Immature natural killer cell (primary cell): ENCODE results near the gene SC5D. TPM values are rescaled to one million over a fixed set of nuclear protein-coding genes. Genes with fewer than 3 reads are reported as not detected.

Experiments
- DNase-seq, 3 donors: peaks; one replicate each; pipeline ENCODE4 v3.0.0; 2022; ENCODE audit warnings: mixed read lengths in 1 of 3
- H3K27ac Mint-ChIP-seq, 6 donors: one replicate each; pipeline ENCODE4 v1.8.0; 2020; ENCODE audit warnings: mixed read lengths in 6 of 6, mild to moderate bottlenecking in 5 of 6, inconsistent platforms in 4 of 6, moderate library complexity in 3 of 6
- H3K27me3 Mint-ChIP-seq, 3 donors: one replicate each; pipeline ENCODE4 v1.8.0; 2020 to 2021; ENCODE audit warnings: low read depth in 3 of 3, mild to moderate bottlenecking in 3 of 3, mixed read lengths in 3 of 3, moderate library complexity in 3 of 3, inconsistent platforms in 1 of 3
- H3K36me3 Mint-ChIP-seq, 3 donors: one replicate each; pipeline ENCODE4 v1.8.0; 2020; ENCODE audit warnings: mixed read lengths in 3 of 3, inconsistent platforms in 2 of 3, mild to moderate bottlenecking in 2 of 3
- H3K4me1 Mint-ChIP-seq, 2 donors: one replicate each; pipeline ENCODE4 v1.8.0; 2020; ENCODE audit warnings: inconsistent platforms in 2 of 2, mild to moderate bottlenecking in 2 of 2, mixed read lengths in 2 of 2, moderate library complexity in 1 of 2
- H3K4me3 Mint-ChIP-seq, 5 donors: one replicate each; pipeline ENCODE4 v1.8.0; 2020; ENCODE audit warnings: mild to moderate bottlenecking in 5 of 5, mixed read lengths in 5 of 5, inconsistent platforms in 3 of 5, moderate library complexity in 3 of 5
- H3K9me3 Mint-ChIP-seq, 6 donors: one replicate each; pipeline ENCODE4 v1.8.0; 2020; ENCODE audit warnings: mild to moderate bottlenecking in 6 of 6, mixed read lengths in 6 of 6, inconsistent platforms in 4 of 6, moderate library complexity in 3 of 6
- polyA plus RNA-seq, 3 donors: library from polyadenylated mRNA; unstranded; fragments of 300-500 nt; fragmentation: Illumina TruSeq; gene quantifications; one replicate each; pipeline ENCODE4 v1.2.3, GENCODE V29; 2021

The SC5D gene
- polyA plus RNA-seq, 3 donors from 2014 or later, result 3.1 to 7.2 (median 6.8) TPM

DNA sequence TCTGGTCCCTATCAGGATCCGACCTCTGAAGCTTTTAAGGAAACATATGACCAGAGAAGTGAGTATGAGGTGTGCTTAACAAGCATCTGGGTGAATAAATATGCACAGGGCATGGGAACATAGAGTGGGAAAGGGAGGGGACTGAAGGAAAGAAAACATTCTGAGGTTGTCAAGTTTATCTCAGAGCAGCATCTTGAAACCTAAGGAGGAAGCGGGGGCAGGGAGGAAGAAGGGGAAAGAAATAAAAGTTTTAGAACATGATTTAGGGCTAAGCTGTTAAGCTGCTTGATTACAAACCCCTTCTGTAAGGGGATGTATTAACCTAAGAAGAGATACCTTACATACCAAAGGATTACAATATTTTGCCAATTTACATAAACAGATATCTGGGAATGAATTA is 24.0 kb upstream of the SC5D start:
- Mint-ChIP-seq H3K27me3 (peaks cover 2 to 17% (median 8%) of the 10 kb centered on the region in 3 donors), H3K27ac (no peak overlapping the region), H3K4me1 (no peaks in the 10 kb centered on the region), H3K36me3 (no peaks in the 10 kb centered on the region), H3K9me3 (peaks cover 0 to 1% (median 0%) of the 10 kb centered on the region in 6 donors), H3K4me3 (no peak overlapping the region)
- no peak for DNase-seq

DNA sequence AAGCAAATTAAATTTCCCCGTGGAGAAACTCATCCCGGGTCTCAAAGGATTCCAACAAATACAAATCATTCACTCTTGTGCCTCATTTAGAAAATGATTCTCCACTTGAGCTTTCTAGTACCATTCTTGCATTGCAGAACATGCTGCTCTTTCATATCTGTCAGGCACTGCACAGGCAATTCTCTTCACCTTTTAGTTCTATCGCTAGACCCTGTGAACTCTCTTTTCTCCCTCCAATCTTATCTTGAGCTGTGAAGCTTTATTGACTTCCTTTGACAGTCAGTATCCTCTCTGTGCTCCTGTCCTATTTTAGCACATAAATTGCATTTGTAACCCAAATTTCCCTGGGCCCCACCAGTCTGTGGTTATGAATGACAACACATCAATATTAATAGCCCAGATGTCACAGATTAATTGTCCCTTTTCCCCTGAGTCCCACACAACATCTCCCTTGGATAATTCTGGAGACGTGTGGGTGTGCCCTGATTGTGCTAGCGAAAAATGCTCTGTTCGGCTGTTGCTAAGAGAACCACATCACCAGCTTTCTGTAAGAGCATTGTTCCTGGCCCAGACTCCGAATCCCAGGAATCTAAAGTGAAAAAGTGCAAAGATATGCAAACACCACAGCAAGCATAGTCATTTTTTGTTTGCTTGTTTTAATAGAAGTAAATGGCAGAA is 22.4 kb upstream of the SC5D start:
- Mint-ChIP-seq H3K36me3 (no peaks in the 10 kb centered on the region), H3K4me3 (no peak overlapping the region), H3K27me3 (peaks cover 2 to 12% (median 8%) of the 10 kb centered on the region in 3 donors), H3K9me3 (no peaks in the 10 kb centered on the region), H3K27ac (no peak overlapping the region), H3K4me1 (no peaks in the 10 kb centered on the region)
- DNase-seq, result no peak

DNA sequence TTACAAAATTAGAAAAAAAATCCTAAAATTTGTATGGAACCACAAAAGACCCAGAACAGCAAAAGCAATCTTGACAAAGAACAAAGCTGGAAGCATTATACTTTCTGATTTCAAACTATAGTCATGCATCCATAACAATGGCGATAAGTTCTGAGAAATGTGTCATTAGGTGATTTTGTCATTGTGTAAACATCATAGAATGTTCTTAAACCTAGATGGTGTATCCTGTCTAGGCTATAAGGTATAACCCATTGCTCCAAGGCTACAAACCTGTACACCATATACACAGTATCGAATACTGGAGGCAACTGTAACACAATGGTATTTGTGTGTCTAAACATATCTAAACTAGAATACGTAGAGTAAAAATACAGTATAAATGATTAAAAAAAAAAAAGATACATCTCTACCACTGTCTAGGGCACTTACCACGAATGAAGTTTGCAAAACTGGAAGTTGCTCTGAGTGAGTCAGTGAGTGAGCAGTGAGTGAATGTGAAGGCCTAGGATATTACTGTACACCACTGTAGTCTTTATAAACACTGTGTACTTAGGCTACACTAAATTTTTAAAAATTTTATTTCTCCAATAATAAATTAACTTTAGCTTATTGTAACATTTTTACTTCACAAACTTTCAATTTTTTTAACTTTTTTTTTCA is 18.1 kb upstream of the SC5D start:
- Mint-ChIP-seq H3K36me3 (peaks cover 0 to 2% (median 0%) of the 10 kb centered on the region in 3 donors), H3K27ac (no peak overlapping the region), H3K4me1 (no peaks in the 10 kb centered on the region), H3K27me3 (peaks cover 2 to 5% (median 3%) of the 10 kb centered on the region in 3 donors), H3K4me3 (no peak overlapping the region), H3K9me3 (peaks cover 0 to 2% (median under 1%) of the 10 kb centered on the region in 6 donors)
- DNase-seq, result no peak

DNA sequence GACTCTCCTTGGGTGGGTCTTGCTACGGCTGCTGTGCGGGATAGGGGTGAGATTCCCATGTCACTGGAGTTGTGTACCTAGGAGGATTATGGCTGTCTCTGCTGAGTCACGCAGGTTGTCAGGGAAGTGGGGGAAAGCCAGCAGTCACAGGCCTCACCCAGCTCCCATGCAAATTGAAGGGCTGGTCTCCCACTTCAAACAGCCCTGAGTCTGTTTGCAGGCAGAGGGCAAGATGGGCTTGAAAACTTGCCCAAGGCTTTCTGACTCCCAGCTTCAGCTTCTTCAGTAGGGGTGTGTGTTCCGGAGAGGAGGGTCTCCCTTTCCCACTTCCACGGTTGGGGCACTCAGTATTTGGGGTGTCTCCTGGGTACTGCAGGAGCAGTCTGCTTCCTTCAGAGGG is 10.9 kb upstream of the SC5D start:
- Mint-ChIP-seq H3K36me3 (peaks cover 0 to 3% (median 0%) of the 10 kb centered on the region in 3 donors), H3K27me3 (peaks cover 5 to 22% (median 10%) of the 10 kb centered on the region in 3 donors), H3K9me3 (peaks cover 0 to 2% (median under 1%) of the 10 kb centered on the region in 6 donors), H3K4me3 (no peak overlapping the region), H3K27ac (no peak overlapping the region), H3K4me1 (no peaks in the 10 kb centered on the region)
- DNase-seq, result no peak

DNA sequence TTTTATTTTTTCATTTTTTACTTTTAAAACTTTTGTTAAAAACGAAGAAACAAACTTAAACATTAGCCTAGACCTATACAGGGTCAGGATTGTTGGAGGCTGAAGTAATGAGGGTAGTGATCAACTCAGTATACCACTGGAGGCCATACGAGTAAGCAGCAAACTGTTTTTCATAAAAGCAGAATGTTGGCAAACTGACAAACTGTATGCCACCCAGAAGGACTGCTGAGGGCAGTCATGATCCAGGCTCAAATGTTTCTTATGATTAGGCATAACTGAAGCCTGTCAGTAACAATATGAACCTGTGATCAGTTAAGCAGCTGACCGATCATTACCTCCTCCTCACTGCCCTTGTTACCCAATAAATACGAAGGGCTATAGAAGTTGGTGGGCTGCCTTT is 10.2 kb upstream of the SC5D start:
- Mint-ChIP-seq H3K27ac (no peak overlapping the region), H3K36me3 (peaks cover 0 to 3% (median 0%) of the 10 kb centered on the region in 3 donors), H3K9me3 (peaks cover 0 to 2% (median 0%) of the 10 kb centered on the region in 6 donors), H3K4me1 (no peaks in the 10 kb centered on the region), H3K27me3 (peaks cover 4 to 22% (median 11%) of the 10 kb centered on the region in 3 donors), H3K4me3 (no peak overlapping the region)
- DNase-seq, result no peak

DNA sequence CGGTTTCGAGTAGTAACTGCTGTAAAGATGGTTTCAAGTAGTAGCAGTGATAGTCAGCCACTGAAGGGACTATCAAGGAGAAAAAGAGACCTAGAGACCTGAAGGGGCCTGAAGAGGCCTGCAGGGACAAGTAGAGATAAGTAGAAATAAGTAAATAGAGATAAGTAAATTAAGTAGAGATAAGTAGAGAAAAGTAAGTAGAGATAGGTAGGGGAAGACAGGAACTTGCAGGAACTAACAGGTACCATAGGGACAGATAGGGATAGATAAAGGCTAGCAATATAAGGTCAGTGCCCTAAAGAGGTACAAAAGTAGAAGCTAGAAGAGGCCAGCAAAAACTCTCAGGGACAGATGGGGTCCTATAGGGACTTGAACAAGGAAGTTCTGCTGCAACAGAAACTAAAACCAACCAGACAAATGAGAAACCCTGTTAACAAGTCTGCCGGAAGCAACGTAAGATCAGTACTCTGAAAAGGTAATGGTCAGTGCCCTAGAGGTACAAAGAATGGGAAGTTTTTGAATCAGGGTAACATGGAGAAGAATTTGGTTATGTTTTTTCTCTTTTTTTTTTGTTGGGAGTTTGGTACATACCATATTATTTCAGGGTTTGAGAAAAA is 9.6 kb upstream of the SC5D start:
- Mint-ChIP-seq H3K36me3 (peaks cover 0 to 3% (median 0%) of the 10 kb centered on the region in 3 donors), H3K4me1 (no peaks in the 10 kb centered on the region), H3K4me3 (no peak overlapping the region), H3K27me3 (peaks cover 3 to 22% (median 11%) of the 10 kb centered on the region in 3 donors), H3K9me3 (peaks cover 0 to under 1% (median 0%) of the 10 kb centered on the region in 6 donors), H3K27ac (no peak overlapping the region)
- DNase-seq, result no peak

DNA sequence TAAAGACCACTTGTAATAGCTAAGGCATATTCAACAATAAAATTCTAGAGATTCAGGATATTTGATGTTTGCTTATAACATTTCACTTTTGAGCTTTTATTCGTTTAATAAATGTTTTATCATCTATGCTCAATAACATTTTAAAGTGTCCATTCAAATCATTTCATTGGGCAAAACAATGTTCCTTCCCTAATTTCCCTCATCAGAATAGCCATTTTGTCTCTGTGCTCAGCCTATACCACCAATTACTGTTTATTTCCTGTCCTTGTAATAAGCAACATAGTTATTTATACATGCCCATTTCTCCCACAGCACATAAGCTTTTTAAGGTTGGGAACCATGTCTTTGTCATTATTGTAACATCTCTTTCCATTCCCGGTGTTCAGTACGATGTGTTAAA is 1.3 kb upstream of the SC5D start:
- Mint-ChIP-seq H3K4me1 (peaks cover 26 to 33% of the 10 kb centered on the region in 2 donors), H3K27me3 (peaks cover 11 to 14% (median 14%) of the 10 kb centered on the region in 3 donors)

DNA sequence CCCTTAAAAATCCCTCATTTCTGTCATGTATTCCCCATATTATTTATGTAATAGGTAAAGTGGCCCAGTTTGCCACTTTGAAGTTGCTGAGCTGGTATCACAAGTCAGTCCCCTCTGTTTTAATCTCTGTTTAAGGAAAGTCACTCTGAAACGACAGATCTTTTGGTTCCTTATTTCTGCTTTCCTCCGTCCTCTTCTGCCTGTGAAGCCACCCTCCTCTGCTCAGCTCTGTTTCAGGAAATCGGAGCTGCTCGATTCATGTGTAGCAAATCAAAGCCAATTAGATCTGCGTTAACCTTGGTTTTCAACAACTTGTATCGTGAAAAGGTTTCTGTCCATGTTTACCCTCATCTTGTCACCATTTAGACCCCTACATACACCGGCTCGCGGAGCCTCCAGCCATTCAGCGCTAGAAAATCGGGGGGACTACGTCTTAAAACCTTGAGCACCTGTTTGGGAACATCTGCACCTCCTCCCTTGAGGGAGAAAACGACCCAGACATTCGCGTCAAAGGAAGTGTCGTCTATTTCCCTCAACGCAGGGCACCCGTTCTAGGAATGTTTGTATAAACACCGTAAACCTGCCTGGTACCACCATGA is 576 bp upstream of the SC5D start:
- no peak for DNase-seq
- no peaks in the 10 kb centered on the region for H3K36me3 Mint-ChIP-seq
- no peaks in the 10 kb centered on the region for H3K9me3 Mint-ChIP-seq
- peak overlapping the region; percentile 92 to 97 (median 97) for H3K4me3 Mint-ChIP-seq
- H3K27me3 Mint-ChIP-seq, result peaks cover 11 to 14% (median 12%) of the 10 kb centered on the region in 3 donors
- peak overlapping the region; percentile 90 to 98 (median 97) for H3K27ac Mint-ChIP-seq
- H3K4me1 Mint-ChIP-seq, result peaks cover 29 to 33% of the 10 kb centered on the region in 2 donors

More for the DNA sequence above, 1.3 kb upstream of the SC5D start:
- Mint-ChIP-seq H3K27ac (peak overlapping the region in 5 of 6 donors; percentile 30 to 98 (median 94)), H3K4me3 (peak overlapping the region in 4 of 5 donors; percentile 4 to 97 (median 55)), H3K36me3 (no peaks in the 10 kb centered on the region), H3K9me3 (no peaks in the 10 kb centered on the region)
- DNase-seq, result no peak

DNA sequence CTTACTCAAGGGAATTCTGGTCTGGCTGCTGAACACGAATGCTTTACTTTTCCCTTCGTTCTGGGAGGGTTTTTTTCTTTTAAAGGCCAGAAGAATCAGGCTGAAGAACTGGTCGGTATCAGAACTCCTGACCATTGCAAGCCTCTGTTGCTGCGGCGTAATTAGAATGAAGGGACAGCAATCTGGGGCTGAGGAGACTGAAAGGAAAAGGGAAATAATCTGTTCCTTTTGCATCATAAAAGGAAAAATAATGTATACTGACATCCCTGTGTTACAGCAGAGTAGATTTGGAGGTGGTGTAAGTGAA is 670 bp downstream of the SC5D start:
- H3K27me3 Mint-ChIP-seq, result peaks cover 10 to 14% (median 11%) of the 10 kb centered on the region in 3 donors
- no peaks in the 10 kb centered on the region for H3K9me3 Mint-ChIP-seq
- peak overlapping the region; percentile 90 to 98 (median 97) for H3K27ac Mint-ChIP-seq
- H3K4me1 Mint-ChIP-seq, result peaks cover 32 to 33% of the 10 kb centered on the region in 2 donors
- no peak for DNase-seq
- no peaks in the 10 kb centered on the region for H3K36me3 Mint-ChIP-seq
- H3K4me3 Mint-ChIP-seq, result peak overlapping the region; percentile 92 to 97 (median 97)

DNA sequence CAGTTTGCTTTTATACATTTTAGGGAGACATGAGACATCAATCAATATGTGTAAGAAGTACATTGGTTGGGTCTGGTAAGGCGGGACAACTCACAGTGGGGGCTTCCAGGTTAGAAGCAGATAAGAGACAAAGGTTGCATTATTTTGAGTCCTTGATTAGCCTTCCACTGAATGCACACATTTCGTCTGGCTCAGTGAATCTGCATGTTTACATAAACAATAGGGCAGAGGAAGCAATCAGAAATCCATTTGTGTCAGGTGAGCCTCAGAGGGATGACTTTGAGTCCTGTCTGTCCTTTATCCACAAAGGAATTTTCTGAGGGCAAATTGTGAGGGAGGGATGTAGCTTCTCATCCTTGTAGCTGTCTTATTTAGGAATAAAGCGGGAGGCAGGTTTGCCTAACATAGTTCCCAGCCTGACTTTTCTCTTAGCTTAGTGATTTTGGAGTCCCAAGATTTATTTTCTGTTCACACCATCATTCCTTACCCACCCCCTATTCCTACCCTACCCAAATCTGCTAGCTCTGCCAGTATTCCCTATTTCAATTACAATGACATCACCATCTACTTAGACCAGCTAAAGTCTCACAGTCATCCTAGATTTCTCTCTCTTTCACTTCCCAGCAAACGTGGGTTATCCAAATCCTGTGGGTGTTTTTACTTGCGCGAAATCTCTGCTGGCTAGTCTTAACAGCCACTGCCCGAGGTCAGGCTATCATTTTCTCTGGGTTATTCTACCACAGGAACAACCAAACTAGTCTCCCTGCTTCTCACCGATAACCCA is 2.9 kb downstream of the SC5D start:
- Mint-ChIP-seq H3K4me1 (peaks cover 33 to 36% of the 10 kb centered on the region in 2 donors), H3K27ac (peak overlapping the region in 2 of 6 donors; percentile 9 to 23), H3K36me3 (no peaks in the 10 kb centered on the region), H3K9me3 (no peaks in the 10 kb centered on the region), H3K27me3 (peaks cover 10 to 13% (median 11%) of the 10 kb centered on the region in 3 donors), H3K4me3 (no peak overlapping the region)
- no peak for DNase-seq

DNA sequence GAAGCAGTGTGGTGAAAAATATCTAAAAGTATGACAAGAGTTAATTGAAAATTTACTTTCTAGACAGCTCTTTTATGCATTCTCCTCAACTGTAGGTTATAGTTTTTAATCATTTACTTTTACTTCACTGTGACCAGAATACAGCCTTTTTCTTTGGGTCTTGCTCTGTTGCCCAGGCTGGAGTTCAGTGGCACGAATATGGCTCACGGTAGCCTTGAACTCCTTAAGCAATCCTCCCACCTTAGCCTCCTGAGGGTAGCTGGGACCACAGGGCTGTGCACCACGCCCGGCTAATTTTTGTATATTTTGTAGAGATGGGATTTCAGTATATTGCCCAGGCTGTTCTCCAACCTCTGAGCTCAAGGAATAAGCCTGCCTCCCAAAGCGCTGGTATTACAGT is 5.3 kb downstream of the SC5D start:
- Mint-ChIP-seq H3K4me1 (peaks cover 20 to 25% of the 10 kb centered on the region in 2 donors), H3K9me3 (no peaks in the 10 kb centered on the region), H3K4me3 (no peak overlapping the region), H3K27me3 (peaks cover 0 to 4% (median 2%) of the 10 kb centered on the region in 3 donors), H3K27ac (peak overlapping the region in 1 of 6 donors; percentile 36), H3K36me3 (no peaks in the 10 kb centered on the region)
- DNase-seq, result no peak

DNA sequence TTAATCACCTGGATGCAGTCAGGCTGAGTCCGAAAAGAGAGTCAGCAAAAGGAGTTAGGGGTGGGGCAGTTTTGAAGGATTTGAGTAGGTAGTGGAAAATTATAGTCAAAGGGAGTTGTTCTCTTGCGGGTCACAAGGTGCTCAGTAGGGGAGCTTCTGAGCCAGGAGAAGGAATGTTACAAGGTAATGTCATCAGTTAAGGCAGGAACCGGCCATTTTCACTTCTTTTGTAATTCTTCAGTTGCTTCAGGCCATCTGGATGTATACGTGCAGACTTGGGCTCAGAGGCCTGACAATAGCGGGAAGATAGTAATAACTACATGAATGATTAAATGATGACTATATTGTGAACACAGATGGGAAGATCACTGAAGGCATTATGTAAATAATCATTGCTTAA is 6.2 kb downstream of the SC5D start:
- Mint-ChIP-seq H3K4me1 (peaks cover 11 to 17% of the 10 kb centered on the region in 2 donors), H3K9me3 (no peaks in the 10 kb centered on the region), H3K4me3 (no peak overlapping the region), H3K36me3 (peaks cover 0 to 4% (median 0%) of the 10 kb centered on the region in 3 donors), H3K27me3 (peaks cover 0 to 1% (median 0%) of the 10 kb centered on the region in 3 donors), H3K27ac (no peak overlapping the region)
- no peak for DNase-seq

DNA sequence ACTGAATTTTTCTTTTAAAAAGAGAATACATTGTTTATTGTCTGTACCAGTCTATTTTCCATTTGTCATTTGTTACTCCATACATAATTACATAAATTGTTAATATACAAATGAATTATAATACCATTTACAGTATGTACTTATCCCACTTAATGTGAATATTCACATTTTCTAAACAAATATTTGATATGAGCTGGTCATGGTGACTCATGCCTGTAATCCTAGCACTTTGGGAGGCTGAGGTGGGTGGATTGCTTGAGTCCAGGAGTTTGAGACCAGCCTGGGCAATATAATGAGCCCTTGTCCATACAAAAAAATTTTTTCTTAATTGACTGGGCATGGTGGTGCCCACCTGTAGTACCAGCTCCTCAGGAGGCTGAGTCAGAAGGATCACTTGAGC is 6.8 kb downstream of the SC5D start:
- DNase-seq, result no peak
- H3K4me3 Mint-ChIP-seq, result no peak overlapping the region
- H3K27ac Mint-ChIP-seq, result no peak overlapping the region
- no peaks in the 10 kb centered on the region for H3K9me3 Mint-ChIP-seq
- peaks cover 4 to 17% of the 10 kb centered on the region in 2 donors for H3K4me1 Mint-ChIP-seq
- H3K36me3 Mint-ChIP-seq, result peaks cover 0 to 7% (median 1%) of the 10 kb centered on the region in 3 donors
- H3K27me3 Mint-ChIP-seq, result peaks cover 0 to 1% (median 0%) of the 10 kb centered on the region in 3 donors
